HG03135 (cell line): Measurements from ENCODE around the gene AFF3.
"Not testable (repeated sequence)": the region's sequence is repeated elsewhere in the genome, so short reads cannot be mapped to it uniquely, and the experiment has no call there.

Experiments used
- ATAC-seq: cut with Tn5 transposase; IDR thresholded peaks from one replicate; pipeline ENCODE4 v1.9.1; 2021; ENCODE audit warnings: mild to moderate bottlenecking, moderate library complexity; ENCODE audit not compliant: unreplicated experiment

AFF3 gene

DNA sequence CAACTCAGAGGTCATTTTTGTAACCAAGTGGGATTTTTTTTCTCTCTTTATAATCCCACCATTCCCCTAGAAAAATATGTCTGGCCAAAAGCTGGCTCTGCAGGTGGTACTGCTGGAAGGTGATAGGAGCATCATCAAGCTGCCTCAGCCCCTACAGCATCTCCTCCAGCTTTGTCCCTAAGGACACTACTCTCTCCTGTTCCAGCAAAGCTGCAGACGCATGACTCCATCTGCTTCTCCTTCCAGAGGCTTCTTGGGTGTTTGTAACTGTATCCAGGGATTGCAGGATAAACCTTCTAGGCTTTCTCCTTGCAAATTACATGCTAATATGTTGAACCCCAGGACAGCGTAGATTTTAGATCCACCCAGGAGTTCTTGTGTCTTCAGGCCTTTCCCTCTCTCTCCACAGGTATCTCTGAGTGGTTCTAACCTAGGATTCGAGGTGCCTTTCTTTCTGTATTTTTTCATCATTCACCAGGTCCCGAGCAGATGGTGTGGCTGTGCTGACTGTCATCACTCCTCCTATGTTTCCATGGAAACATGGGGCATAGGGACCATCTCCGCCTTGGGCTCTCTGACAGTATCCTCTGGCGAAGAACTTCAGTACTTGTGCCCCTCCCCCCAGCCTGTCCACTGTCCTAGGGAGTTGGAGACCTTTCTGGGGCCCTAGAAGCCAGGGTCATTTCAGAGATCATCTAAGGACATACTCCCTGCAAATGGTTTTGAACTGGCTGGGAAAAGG is 34.3 kb downstream of the AFF3 start:
- no peak for ATAC-seq

DNA sequence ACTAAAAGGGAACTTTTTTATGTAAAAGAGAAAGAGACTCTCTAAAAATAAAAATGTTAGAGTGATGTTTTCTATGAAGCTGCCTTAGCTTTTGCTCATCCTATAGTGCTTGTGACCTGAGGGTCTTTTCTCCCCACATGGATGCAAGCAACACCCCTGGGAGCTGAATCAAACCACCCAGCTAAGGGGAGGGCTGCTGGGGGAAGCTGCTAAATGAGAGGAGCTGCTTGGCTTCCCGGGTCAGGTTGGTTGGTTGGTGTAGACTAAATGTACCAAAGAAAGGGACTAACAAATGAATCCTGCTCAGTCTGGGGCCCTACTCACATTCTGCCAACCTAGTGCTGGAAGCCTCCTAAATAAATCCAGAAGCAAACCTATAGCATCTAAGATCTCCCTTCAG is 35.0 kb downstream of the AFF3 start:
- no peak for ATAC-seq

DNA sequence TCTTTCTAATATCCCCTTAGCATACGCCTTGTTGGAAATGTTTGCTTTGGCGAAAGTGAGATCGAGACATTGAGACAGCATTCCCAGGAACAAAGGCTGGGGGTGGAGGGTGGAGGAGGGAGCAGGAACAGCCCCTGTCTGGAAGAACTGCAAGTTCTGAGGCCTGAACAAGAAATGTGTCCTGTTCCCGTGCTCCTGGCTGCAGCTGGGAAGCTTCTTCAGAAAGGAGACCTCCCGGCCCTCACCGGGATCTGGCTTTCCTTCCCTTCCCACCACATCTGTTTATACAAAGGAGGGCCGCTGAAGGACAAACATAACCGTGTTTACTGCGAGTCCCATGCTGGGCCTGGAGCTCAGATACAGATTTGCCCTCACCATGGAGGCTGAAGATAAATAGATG is 35.9 kb downstream of the AFF3 start:
- ATAC-seq: no peak

DNA sequence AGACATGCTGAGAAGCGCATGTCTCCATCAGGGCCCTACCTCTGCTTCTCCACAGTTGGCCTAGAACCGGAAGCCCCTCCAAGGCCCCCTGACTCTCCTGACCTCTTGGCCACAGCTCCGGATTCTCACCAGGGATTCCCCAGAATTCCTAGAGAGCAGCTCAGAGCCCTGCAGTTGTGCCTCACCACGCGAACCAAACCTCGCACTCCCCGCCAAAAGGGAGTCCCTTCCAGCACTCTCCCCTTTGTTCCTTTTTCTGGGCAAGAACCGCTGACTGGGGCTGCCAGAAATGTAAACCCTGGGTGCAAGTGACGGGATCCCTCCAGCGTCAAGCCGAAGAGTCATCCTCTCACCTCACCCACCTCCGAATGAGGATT is 36.7 kb downstream of the AFF3 start:
- ATAC-seq: no peak

DNA sequence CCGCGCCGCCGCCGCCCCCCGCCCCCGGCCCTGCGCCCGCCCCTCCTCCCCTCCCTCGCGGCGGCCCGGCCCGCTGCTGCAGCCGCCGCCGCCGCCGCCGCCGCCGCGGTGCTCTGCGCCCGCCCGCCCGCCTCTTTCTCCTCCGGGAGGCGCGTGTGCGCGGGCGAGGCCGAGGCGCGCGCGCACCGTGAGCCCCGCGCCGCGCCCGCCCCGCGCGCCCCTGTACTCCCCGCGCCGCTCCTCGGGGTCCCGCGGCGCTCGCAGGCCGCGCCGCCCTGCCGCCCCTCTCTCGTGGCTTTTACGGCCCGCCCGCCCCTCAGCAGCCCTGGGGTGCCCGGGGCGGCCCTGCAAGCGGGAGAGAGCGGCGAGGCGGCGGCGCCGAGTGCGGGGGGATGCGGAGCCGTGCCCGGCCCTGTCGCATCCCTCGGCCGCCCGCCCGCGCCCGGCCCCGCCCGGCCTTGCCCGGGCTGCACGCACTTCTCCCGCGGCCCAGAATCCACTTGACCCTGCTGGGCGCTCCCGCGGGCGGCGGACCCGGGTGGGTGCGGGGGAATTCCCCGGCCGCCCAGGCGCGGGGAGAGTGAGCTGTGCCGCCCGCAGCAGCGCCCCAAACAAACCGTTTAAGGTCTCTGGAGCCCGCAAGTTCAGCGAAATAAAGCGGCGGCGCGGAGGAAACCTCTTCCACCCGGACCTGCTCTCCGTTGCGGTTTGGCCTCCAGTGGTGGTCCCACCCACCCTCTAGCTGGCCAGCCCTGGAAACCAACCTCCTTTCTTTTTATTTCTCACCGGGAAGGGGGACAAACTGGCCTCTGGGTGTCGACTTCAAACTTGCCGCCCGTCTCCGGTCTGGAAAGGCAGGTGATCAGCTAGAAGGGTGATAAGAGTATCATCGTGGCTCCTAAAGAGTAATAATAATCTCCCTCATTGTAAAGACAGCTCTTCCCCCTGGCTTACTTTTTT is 37.4 kb downstream of the AFF3 start:
- no peak for ATAC-seq

DNA sequence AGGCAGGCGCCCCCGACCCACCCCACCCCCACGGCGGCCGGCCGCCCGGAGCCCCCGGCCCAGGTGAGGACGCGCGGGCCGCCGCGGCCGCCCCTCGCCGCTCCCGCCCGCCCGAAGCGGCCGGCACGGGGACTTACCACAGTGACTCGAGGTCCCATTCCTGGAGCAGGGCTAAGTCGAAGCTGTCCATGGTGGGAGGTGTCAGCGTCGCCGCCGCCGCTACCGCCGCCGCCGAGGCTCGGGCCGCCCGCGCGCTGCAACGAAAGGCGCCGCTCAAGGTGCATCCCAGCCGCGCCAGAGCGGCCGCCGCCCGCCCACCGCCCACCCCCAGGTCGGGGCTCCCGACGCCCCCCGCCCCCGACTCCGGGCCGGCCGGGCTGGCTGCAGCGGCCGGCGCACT is 38.1 kb downstream of the AFF3 start:
- not testable (repeated sequence) for ATAC-seq

DNA sequence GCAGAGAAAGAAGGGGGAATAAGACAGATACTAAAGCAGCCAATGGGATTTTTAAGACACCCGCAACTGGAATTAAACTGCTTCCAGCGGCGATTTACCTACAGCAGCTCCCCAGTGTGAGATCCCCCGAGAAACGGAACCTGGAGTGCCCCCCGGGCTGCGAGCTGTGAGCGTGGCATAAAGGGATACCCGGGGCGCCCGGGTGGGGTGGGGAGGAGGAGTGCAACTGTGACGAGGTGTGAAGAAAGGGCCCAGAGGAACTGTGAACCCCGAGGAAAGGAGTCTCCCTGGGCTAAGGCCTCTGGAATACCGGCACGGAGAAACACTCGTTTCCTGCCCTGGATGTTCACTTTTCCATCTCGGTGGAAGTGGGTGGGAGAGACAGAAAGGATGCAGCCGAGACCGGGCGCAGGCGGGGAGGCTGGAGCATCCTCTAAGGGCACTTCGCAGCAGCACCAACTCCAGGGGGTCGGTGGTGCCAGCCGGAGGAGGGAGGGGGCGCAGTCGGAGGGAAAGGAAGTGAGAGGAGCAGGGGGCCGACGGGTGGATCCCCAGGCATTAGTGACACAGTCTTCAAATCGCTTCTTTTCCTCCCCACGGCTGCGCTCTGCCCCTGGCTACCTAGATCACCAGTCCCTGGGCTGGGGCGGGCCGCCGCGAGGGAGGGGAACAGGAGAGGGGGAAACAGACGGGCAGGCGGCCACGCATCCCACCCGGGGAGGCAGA is 38.7 kb downstream of the AFF3 start:
- ATAC-seq: not testable (repeated sequence)

DNA sequence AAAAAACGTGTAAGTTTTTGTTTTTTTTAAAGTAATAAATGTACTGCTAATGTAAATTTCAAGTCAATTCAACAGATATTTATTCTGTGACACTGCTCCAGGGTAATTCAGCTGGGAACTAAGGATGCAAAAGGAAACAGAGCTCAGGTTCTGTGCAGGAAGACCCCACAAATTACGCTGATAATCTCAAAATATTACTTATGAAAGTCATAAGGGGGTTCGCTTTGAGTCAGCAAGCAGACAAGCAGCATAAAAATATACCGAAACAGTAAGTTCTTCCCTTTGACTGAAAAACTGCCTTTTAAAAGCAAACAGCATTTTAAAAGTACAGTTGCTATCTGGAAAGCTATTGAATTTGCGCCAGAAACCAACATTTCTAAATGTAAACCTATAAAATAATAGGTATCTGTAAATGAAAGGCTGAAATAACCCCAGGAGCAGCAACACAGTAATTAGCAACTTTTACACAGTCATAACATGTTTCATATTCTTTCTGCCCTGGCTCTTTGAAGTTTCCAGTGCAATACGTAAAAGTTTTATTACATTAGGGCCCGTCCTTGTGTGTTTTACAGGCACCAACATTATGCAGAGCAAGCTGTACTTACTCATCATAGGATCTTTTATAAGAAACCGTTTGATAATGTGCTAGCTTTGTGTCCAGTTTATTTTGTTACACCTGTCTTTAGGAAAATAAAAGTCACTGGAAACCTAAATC is 39.8 kb downstream of the AFF3 start:
- not testable (repeated sequence) for ATAC-seq

DNA sequence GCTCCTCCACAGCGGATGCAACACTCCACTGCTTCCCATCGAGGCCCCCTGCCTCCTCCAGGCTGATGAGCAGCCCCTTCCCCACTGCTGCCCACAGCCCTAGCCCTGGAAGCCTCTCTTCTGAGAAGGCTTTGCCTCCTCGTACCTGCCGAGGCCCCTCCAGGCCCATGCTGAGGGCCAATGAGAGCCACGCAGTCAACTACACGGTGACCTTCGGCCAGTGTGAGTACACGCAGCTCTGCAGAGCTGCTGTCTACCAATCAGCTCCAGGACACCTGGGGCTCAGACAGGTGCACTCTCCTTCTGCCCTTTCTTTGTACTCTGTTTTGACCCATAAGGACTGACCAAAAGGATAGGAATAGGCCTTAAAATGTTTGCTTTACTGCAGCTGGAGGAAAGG is 43.5 kb downstream of the AFF3 start:
- not testable (repeated sequence) for ATAC-seq

DNA sequence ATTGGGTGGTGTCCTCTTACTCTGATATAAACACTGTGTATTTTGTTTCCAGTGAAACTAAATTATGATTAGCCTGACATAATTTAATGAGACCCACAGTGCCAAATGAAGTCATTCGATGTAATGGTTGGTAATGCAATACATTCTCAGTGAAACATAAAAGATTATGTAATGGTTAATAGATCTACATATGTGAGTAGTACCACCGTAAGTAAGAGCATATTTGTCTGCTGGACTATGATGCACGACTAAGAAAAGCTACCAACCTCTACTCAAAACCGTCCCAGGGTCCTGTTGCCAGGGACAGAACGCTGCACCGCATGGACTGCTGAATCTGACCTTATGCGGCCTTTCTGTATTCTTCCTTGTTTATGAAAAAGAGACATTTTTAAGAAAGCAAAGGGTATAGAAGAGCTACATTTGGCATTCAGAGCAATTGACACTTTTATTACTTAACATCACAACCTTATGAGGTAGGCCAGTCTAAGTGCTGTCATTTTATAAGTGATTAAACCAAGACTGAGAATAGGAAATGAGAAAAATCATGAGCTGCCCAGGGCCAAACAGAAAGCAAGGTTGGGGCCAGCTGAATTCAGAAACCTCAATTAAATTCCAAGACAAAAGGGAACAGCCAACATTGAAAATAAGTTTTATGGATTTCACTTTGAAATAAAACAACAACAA is 44.6 kb downstream of the AFF3 start:
- not testable (repeated sequence) for ATAC-seq

DNA sequence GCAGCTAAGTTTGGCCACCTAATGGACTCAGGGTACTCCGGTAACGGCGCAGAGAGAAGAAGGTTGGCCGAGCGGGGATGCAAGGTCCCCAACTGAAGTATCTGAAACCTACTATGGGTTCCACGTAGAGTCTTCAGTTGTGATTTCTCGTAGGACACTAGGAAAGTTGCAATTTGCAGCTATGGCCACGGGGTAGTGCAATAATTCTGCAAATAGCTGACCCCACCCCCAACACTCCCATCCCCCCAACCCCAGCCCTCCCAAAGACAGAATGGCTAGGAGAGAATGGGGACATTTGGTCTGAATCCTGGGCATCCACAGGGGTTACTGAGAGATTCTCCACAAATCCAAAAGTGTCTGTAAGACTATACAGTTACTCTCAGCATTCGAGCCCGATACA is 46.5 kb downstream of the AFF3 start:
- not testable (repeated sequence) for ATAC-seq

DNA sequence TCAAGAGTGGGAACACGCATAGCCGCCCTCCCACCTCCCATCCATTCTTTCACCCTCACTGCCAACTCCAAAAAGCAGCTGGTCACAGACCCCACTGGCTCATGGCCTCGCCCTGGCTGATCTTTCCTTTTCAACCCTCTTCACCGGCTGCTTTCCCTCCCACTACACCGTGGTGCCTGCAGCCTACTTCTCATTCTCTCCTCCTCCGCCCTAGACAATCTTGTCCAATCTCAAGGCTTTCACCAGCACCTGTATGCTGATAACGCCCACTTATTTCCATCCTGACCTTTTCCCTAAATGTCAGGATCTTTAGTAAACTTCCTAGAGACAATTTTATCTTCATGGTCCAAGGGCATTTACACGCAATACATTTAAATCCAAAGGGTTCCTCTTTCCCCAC is 50.6 kb downstream of the AFF3 start:
- ATAC-seq: not testable (repeated sequence)

DNA sequence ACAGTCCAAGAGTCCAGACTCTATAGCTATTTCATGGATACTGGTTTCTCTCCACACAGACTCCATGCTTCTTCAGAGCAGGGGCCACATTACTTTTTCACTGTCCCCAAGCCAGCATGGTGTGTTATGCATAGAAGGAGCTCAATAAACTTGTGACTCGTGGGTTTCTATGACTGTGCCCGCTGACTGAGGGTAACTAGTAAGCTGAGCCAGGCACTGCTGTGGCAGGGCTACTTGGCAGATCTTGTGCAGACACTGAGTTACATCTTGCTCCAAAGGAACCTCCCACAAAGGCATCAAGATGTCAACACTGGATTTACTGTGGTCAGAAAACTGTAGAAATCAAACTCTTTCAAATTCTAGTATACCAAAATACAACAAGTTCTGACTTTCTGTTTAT is 56.6 kb downstream of the AFF3 start:
- ATAC-seq: not testable (repeated sequence)

DNA sequence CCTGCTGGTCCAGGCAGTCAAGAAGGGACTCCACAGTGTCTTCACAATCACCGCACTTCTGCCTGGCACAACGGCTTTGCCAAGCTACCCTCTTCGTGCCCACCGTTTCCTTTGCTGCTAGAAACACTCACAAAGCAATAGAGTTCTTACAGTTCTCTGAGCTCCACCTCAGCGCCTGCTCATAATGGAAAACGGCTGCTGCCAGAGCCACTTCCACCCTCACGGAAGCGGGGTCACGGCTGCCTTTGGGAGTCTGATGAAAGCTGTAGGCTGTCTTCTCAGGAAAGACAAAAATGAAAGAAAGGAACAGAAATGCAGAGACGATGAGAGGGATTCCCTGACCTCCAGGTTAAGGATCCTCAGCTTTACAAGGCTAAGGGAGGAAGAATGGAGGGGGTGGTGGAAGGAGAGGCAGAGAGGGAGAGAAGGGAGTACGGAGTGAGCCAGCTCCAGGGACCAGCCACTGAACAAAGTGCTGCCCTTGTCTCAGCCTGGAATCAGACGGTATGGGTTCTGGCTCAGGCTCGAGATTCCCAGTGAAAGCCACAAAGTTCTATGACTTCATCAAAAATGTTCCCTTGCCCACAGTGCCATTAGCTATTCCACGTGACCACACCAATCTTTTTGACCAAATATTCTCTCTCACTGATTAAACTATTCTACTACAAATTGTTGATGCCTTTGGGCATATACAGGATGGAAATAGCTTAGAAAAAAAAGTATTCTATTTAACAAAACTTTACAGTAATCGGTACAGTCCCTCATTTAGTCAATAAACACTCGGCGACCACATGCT is 58.8 kb downstream of the AFF3 start:
- ATAC-seq: not testable (repeated sequence)

DNA sequence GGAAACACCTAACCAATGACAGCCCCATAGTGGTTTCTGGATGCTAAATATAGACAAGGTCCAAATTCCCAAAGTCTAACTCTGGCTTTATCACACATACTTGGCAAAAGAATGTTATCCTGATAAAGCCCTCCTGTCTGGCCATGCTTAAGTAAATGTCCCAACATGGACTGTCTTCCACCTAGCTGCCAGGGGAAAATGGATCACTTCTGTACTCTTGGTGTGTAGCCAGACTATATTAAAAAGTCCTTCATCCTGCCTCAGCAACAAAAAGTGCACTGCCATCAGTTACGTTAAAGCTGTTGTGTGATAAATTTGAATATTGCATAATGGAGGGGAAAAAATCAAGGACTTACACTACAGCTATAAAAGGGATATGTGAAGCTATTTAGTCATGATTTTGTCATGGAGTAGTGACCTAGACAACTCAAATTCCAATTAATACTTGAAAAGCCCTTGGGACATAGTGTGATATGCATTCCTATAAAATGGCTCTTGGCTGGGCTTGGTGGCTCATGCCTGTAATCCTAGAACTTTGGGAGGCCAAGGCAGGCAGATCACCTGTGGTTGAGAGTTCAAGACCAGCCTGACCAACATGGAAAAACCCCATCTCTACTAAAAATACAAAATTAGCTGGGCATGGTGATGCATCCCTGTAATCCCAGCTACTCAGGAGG is 60.0 kb downstream of the AFF3 start:
- ATAC-seq: not testable (repeated sequence)

DNA sequence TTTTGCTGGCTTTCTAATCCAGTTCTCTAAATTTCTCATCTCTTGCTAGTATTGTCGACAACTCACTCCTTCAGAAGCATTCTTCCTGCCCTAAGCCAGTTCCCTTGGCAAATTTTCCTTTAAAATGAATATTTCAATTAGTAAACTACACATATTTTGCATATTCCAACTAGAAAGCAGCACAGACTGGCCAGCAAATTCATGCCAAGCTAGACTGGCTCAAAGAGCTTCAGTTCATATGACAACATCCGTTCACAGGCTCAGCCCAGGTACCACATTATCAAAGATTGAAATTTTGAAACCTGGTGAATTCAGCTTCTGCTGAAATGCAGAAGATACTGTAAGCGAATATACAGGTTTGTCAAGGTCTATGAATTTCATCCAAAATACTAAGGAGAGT is 64.5 kb downstream of the AFF3 start:
- no peak for ATAC-seq

DNA sequence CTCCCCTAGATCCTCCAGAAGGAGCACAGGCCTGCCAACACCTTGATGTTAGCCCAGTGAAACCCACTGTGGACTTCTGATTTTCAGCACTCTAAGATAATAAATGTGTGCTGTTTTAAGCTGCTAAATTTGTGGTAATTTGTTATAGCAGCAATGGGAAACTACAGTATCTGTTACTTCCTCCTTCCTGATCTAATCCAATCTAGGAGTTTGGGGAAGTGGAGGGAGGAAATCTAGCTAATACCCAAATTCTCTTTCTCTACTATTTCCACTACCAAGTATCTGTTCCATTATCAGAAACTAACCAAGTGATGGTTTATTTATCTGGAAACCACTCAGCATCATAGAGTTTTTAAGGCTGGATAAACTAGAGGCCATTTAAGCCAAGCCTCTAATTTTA is 64.9 kb downstream of the AFF3 start:
- no peak for ATAC-seq

DNA sequence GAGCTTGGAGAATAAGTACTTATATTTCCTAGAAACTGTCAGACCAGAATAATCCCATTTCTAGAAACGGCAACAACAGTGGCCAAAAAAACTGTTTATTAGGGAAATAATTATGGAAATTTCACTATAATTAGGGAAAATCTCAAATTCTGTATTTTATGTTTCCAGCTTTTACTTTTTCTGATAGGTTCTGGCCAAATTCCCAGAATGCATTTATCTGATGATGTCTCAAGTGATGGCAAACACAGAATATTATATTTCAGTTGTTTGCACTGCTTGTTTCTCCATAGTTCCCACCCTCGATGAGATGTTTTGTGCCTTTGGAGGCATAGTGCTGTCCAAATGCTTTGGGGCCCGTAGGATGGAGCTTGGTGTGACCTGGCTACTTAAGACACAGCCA is 66.9 kb downstream of the AFF3 start:
- ATAC-seq: no peak

DNA sequence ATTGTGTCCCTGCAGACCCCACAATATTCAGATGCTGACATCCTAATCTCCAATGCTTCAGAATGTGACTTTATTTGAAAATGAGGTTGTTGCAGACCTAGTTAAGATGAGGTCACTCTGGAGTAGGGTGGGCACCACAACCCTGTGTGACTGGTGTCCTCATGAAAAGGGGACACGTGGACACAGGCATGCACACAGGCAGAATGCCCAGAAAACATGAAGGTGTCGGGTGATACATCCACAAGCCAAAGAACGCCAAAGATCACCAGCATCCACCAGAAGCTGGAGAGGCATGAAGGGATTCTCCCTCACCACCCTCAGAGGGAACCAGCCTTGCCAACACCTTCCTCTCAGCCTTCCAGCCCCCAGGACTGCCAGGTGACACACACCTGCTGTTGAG is 69.3 kb downstream of the AFF3 start:
- no peak for ATAC-seq
